AG09309 (cell line): ENCODE results near the gene ACOT4.

ENCODE experiments used
- DNase-seq: peaks from one replicate; pipeline ENCODE4 v3.0.0-alpha.2; 2010; ENCODE audit warnings: low read depth
- H3K4me3 ChIP-seq: 2 replicates; pipeline ENCODE4 v1.5.1; 2011; ENCODE audit warnings: mild to moderate bottlenecking, low read depth, low read length, moderate library complexity; ENCODE audit not compliant: control insufficient read depth
- TF ChIP-seq, protein P1 (sequence below): IDR thresholded peaks from 2 replicates; pipeline ENCODE4 v1.5.1; 2011; ENCODE audit warnings: mild to moderate bottlenecking, low read depth, low read length, inconsistent platforms; ENCODE audit not compliant: insufficient read depth, control insufficient read depth; ENCODE audit errors: missing control alignments

The ACOT4 gene

DNA sequence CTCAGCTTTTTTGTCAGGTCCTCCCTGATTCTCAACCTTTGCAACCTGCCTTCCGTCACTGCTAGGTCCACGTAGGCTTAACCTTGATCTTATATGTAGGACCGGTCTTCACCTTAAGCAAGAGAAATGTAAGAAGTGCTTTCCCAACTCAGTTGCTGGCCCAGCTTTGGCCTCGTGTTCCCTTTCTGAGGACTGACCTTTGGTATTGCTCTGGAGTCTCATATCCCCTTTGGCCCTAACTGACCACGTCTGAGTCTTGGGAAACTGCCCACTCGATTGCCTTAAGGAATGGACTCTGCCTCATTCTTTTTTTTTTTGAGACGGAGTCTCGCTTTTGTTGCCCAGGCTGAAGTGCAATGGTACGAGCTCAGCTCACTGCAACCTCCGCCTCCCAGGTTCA lies 28.6 kb downstream of the ACOT4 start:
- DNase-seq: no peak
- TF ChIP-seq, protein P1, sequence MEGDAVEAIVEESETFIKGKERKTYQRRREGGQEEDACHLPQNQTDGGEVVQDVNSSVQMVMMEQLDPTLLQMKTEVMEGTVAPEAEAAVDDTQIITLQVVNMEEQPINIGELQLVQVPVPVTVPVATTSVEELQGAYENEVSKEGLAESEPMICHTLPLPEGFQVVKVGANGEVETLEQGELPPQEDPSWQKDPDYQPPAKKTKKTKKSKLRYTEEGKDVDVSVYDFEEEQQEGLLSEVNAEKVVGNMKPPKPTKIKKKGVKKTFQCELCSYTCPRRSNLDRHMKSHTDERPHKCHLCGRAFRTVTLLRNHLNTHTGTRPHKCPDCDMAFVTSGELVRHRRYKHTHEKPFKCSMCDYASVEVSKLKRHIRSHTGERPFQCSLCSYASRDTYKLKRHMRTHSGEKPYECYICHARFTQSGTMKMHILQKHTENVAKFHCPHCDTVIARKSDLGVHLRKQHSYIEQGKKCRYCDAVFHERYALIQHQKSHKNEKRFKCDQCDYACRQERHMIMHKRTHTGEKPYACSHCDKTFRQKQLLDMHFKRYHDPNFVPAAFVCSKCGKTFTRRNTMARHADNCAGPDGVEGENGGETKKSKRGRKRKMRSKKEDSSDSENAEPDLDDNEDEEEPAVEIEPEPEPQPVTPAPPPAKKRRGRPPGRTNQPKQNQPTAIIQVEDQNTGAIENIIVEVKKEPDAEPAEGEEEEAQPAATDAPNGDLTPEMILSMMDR: no peak

DNA sequence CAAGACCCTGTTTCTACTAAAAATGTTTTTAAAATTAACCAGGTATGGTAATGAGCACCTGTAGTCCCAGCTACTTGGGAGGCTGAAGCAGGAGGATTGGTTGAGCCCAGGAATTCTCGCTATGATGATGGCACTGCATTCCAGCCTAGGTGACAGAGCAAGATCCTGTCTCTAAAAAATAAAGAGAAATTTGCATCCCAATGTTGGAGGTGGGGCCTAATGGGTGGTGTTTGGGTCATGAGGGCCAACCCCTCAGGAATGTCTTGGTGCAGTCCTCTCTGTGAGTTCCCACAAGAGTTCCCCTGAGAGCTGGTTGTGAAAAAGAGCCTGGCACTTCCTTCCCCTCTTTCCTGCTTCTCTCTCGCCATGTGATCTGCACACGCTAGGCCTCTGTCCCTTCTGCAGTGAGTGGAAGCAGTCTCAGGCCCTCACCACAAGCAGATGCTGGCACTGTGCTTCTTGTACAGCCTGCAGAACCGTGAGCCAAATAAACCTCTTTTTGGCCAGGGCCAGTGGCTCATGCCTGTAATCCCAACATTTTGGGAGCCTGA lies 31.9 kb downstream of the ACOT4 start:
- no peak overlapping the region for H3K4me3 ChIP-seq
- no peak for DNase-seq
- TF ChIP-seq, protein P1: no peak

More for the DNA sequence above, 28.6 kb downstream of the ACOT4 start:
- H3K4me3 ChIP-seq: no peak overlapping the region

DNA sequence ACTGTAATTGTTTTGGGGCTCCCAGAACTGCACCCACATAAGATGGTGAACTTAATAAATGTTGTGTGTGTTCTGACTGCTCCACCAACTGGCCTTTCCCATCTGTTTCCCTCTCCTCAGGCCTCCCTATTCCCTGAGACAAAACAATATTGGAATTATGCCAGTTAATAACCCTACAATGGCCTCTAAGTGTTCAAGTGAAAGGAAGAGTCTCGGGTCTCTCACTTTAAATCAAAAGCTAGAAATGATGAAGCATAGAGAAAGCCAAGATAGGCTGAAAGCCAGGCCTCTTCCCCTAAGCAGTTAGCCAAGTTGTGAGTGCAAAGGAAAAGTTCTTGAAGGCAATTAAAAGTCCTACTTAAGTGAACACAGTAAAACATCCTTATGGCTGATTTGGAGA lies 34.0 kb downstream of the ACOT4 start:
- no peak for DNase-seq
- TF ChIP-seq, protein P1: no peak
- H3K4me3 ChIP-seq: no peak overlapping the region

- H3K4me3 ChIP-seq: no peak overlapping the region
- no peak for DNase-seq
- TF ChIP-seq, protein P1: no peak
Observed at GRCh38 chr14:73627151-73627558, 35.5 kb downstream of the ACOT4 start.

DNA sequence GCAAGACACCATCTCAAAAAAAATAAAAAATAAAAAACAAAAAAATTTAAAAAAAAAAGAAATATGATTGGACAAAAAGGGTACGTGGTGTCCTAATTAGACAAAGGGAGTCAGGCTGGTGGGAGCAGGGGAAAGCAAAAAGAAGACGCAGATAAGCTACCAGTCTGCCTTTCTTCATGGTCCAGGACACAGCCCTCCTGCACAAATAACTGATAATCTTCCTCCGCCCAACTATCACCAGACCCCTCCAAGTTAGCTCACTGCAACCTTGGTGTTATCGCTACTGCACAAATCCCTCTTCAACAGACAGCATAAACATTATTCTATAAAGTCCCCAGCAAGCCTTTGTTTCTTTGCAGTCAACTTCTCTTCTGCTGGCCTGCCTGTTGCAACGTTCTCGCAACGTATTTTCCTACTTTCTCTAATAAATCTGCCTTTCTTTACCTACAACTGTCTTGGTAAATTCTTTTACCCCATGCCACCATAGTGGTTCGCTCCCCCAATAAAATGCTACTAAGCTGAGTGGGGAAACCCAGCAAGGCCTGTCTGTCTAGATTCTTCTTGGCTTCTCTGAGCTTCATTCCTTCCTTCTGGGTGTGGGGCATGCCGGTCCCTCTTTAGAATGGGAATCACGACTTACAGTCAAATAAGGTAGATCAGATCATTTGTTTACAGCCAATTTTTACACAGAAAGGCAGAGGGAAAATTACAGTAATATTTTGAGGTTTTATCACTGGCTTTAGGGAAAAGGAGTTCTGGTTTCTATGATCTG lies 38.5 kb downstream of the ACOT4 start:
- H3K4me3 ChIP-seq: no peak overlapping the region
- DNase-seq: no peak
- TF ChIP-seq, protein P1: no peak

- TF ChIP-seq, protein P1: peak; percentile 86
- peak overlapping the region; percentile 47 for H3K4me3 ChIP-seq
- peak; percentile 29 for DNase-seq
Observed at GRCh38 chr14:73633116-73634010, 41.7 kb downstream of the ACOT4 start.
